Heart left ventricle (tissue), 13 donors: ENCODE measurements around the gene TMEM89.

Source experiments
- CTCF ChIP-seq, 12 donors: fragments of 200-600 bp; sonication (generic) in 4 of 12; IDR thresholded peaks; one replicate each; pipeline versions ENCODE4 v1.5.0 to v1.8.0; 2018 to 2022; ENCODE audit warnings: antibody characterized with exemption in 12 of 12, mild to moderate bottlenecking in 5 of 12
- POLR2A ChIP-seq, 2 donors: fragments of 450-650 bp; IDR thresholded peaks; one replicate each; pipeline ENCODE4 v1.6.1; 2017; ENCODE audit warnings: antibody characterized with exemption in 2 of 2, mild to moderate bottlenecking in 2 of 2, moderate library complexity in 2 of 2
- donor health status: ischemic (EF 13 %, LVEDD 7.1; RV severe dilation, severe dysfunction).
- donor health status: DM: no; HTN: yes; CAD: no.
- donor health status: DM: no; HTN: no; CAD: no.
- donor health status: ischemic (EF 25% LVEDD 6.9; RV normal size, moderate dysfunction).
- donor health status: ischemic (EF 25% LVEDD 5.7; RV mildly dilated, moderate dysfunction).
- donor health status: ischemic (EF 35%, LVEDD 5.7; RV mildly dilated, moderate dysfunction).
- donor health status: nonischemic (EF 11% LVEDD 7.7; RV severe dilation, severe dysfunction).
- donor health status: DM: yes; HTN: yes; CAD: no.
- donor health status: PGD.
- donor health status: ischemic (EF 29% LVEDD 5.4; RV normal size, mild dysfunction).
- donor health status: nonischemic (EF 23%, LVEDD 6.1; RV moderate dilation, normal function).

GRCh38 chr3:48591436-48591835, 30.1 kb downstream of the TMEM89 start:
- TF ChIP-seq CTCF (IDR thresholded peaks at IDR 0.05) (no peak), POLR2A (IDR thresholded peaks at IDR 0.05) (no peak)
